Astrocyte (in vitro differentiated cells and primary cell): ENCODE data around the gene CMIP. TPM values are rescaled to one million over a fixed set of nuclear protein-coding genes. Genes with fewer than 3 reads are reported as not detected.
"Not testable (repeated sequence)": the region's sequence is repeated elsewhere in the genome, so short reads cannot be mapped to it uniquely, and the experiment has no call there.

Experiments
- DNase-seq: peaks from one replicate; pipeline ENCODE4 v3.0.0-alpha.2; 2010; ENCODE audit warnings: low read depth
- FAIRE-seq: peaks from 2 replicates; lab custom pipeline; 2011; peaks lifted over from hg19 to GRCh38; lab: Jason Lieb, UNC
- H2AFZ ChIP-seq: 2 replicates; pipeline ENCODE4 v1.6.0; 2012; ENCODE audit warnings: low read depth, low read length, inconsistent platforms
- H3K27ac ChIP-seq: 2 replicates; pipeline ENCODE4 v1.5.1; 2011; ENCODE audit warnings: low read depth, low read length, inconsistent platforms
- H3K27me3 ChIP-seq: 2 replicates; pipeline ENCODE4 v1.6.0; 2011; ENCODE audit warnings: low read length, inconsistent platforms; ENCODE audit not compliant: insufficient read depth
- H3K36me3 ChIP-seq: 2 replicates; pipeline ENCODE4 v1.5.1; 2011; ENCODE audit warnings: low read length, inconsistent platforms; ENCODE audit not compliant: insufficient read depth
- H3K4me1 ChIP-seq: 2 replicates; pipeline ENCODE4 v1.5.1; 2011; ENCODE audit warnings: low read length, inconsistent platforms; ENCODE audit not compliant: insufficient read depth
- H3K4me2 ChIP-seq: 2 replicates; pipeline ENCODE4 v1.6.0; 2012; ENCODE audit warnings: low read length, inconsistent platforms
- H3K4me3 ChIP-seq: 2 replicates; pipeline ENCODE4 v1.5.1; 2011; ENCODE audit warnings: low read depth, mild to moderate bottlenecking, low read length, inconsistent platforms; ENCODE audit not compliant: insufficient read depth
- H3K79me2 ChIP-seq: 2 replicates; pipeline ENCODE4 v1.6.0; 2012; ENCODE audit warnings: mild to moderate bottlenecking, low read length, inconsistent platforms; ENCODE audit not compliant: insufficient read depth
- H3K9ac ChIP-seq: 2 replicates; pipeline ENCODE4 v1.6.0; 2012; ENCODE audit warnings: mild to moderate bottlenecking, low read length, inconsistent platforms
- H3K9me3 ChIP-seq: 2 replicates; pipeline ENCODE4 v1.5.1; 2012; ENCODE audit warnings: low read depth, mild to moderate bottlenecking, low read length, inconsistent platforms; ENCODE audit not compliant: insufficient read depth
- H4K20me1 ChIP-seq: 2 replicates; pipeline ENCODE4 v1.6.0; 2012; ENCODE audit warnings: low read length, inconsistent platforms; ENCODE audit not compliant: insufficient read depth
- H3K27ac Mint-ChIP-seq: one replicate; pipeline ENCODE4 v1.8.0; 2021; ENCODE audit warnings: mild to moderate bottlenecking, mixed read lengths; ENCODE audit not compliant: unreplicated experiment
- H3K27me3 Mint-ChIP-seq: one replicate; pipeline ENCODE4 v1.8.0; 2021; ENCODE audit warnings: low read depth, mixed read lengths; ENCODE audit not compliant: unreplicated experiment
- H3K36me3 Mint-ChIP-seq: one replicate; pipeline ENCODE4 v1.8.0; 2021; ENCODE audit warnings: low read depth, mixed read lengths; ENCODE audit not compliant: unreplicated experiment
- H3K4me1 Mint-ChIP-seq: one replicate; pipeline ENCODE4 v1.8.0; 2021; ENCODE audit warnings: low read depth, mixed read lengths; ENCODE audit not compliant: unreplicated experiment
- H3K4me3 Mint-ChIP-seq: one replicate; pipeline ENCODE4 v1.8.0; 2021; ENCODE audit warnings: mild to moderate bottlenecking, moderate library complexity, mixed read lengths; ENCODE audit not compliant: unreplicated experiment
- H3K9me3 Mint-ChIP-seq: one replicate; pipeline ENCODE4 v1.8.0; 2021; ENCODE audit warnings: mild to moderate bottlenecking, mixed read lengths; ENCODE audit not compliant: unreplicated experiment
- EZH2 ChIP-seq: IDR thresholded peaks from 2 replicates; pipeline ENCODE4 v1.6.1; 2012; ENCODE audit warnings: mild to moderate bottlenecking, low read length, inconsistent platforms; ENCODE audit not compliant: insufficient read depth
- total RNA-seq: library from RNA; stranded (reverse); gene quantifications from 2 replicates; pipeline ENCODE4 v1.2.1, GENCODE V29; 2021
- TF ChIP-seq, protein P1 (sequence below): IDR thresholded peaks from 2 replicates; pipeline ENCODE4 v1.5.1; 2011; ENCODE audit warnings: low read depth, mild to moderate bottlenecking, inconsistent platforms, low read length, moderate library complexity; ENCODE audit not compliant: insufficient read depth

CMIP gene
- total RNA-seq, 1 donor from 2014 or later = 71.5 TPM

DNA sequence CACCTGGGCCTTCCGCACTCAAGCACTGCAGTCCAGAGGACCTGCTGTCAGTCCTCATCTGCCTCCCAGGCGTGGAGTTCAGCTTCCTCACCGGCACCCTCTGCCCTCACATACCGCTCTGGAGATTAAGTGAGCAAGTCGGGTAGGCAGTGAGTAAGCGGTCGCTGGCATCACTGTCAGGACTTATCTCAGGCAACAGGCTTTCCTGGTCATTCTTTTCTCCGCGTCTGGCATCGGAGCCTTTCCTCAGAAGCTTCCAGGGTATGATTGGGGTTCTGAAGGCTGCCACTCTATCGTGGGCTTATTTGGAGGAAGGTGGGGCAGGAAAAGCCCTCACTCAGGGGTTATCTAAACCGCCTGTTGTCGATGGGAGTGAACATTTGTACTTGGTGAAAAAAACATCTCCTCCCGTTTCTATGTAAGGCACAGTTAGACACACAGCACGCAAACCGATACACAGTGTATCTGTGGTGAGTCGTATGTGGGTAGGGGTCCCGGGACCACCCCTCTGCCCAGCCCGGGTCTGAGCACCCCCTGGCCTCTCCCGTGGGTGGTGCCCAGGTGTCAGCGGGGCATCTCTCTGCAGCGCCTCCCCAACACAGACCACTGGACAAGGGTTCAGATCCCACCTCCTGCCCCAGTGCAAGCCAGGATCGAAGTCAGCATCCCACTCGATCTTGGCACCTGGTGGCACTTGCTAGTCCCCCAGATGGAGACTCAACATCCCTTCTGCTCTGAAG is 242.0 kb downstream of the CMIP start:
- H3K9ac ChIP-seq = no peak overlapping the region
- no peaks in the 10 kb centered on the region for H3K9me3 ChIP-seq
- H3K4me2 ChIP-seq = no peak overlapping the region
- no peaks in the 10 kb centered on the region for H3K4me1 Mint-ChIP-seq
- DNase-seq (peak; percentile 25), FAIRE-seq (no peak)
- H3K4me3 Mint-ChIP-seq = no peak overlapping the region
- H3K4me1 ChIP-seq = no peaks in the 10 kb centered on the region
- H3K27ac ChIP-seq = no peak overlapping the region
- H3K27me3 ChIP-seq = no peaks in the 10 kb centered on the region
- TF ChIP-seq EZH2 = no peak
- TF ChIP-seq, protein P1, sequence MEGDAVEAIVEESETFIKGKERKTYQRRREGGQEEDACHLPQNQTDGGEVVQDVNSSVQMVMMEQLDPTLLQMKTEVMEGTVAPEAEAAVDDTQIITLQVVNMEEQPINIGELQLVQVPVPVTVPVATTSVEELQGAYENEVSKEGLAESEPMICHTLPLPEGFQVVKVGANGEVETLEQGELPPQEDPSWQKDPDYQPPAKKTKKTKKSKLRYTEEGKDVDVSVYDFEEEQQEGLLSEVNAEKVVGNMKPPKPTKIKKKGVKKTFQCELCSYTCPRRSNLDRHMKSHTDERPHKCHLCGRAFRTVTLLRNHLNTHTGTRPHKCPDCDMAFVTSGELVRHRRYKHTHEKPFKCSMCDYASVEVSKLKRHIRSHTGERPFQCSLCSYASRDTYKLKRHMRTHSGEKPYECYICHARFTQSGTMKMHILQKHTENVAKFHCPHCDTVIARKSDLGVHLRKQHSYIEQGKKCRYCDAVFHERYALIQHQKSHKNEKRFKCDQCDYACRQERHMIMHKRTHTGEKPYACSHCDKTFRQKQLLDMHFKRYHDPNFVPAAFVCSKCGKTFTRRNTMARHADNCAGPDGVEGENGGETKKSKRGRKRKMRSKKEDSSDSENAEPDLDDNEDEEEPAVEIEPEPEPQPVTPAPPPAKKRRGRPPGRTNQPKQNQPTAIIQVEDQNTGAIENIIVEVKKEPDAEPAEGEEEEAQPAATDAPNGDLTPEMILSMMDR = no peak
- H4K20me1 ChIP-seq = peaks cover 54% of the 10 kb centered on the region
- no peaks in the 10 kb centered on the region for H3K9me3 Mint-ChIP-seq
- no peaks in the 10 kb centered on the region for H3K27me3 Mint-ChIP-seq
- no peak overlapping the region for H3K27ac Mint-ChIP-seq
- H3K36me3 ChIP-seq = no peaks in the 10 kb centered on the region
- no peak overlapping the region for H3K4me3 ChIP-seq
- no peak overlapping the region for H2AFZ ChIP-seq
- peaks cover 8% of the 10 kb centered on the region for H3K36me3 Mint-ChIP-seq
- H3K79me2 ChIP-seq = peaks cover 14% of the 10 kb centered on the region

DNA sequence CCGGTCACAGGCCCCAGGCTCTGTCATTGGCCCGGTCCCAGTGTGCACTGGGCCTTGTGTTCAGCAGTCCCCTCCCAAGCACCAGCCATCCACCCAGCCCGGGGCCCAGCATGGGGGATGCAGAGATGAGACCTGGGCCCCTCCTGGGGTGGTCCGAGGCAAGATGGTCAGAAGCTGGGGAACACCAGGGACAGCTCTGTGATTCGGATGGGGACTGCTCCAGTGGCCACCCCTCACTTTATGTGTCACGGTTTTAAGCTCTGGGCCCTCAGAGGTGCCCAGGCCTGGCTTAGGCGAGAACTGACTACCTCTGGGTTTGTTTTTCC is 242.5 kb downstream of the CMIP start:
- Histone ChIP-seq H3K79me2 (peaks cover 16% of the 10 kb centered on the region), H3K4me3 (no peak overlapping the region), H3K4me2 (no peak overlapping the region), H3K4me1 (peaks cover 2% of the 10 kb centered on the region), H3K27ac (no peak overlapping the region), H3K36me3 (no peaks in the 10 kb centered on the region), H3K9me3 (no peaks in the 10 kb centered on the region), H4K20me1 (peaks cover 54% of the 10 kb centered on the region), H2AFZ (no peak overlapping the region), H3K27me3 (no peaks in the 10 kb centered on the region), H3K9ac (no peak overlapping the region)
- H3K9me3 Mint-ChIP-seq = no peaks in the 10 kb centered on the region
- no peak overlapping the region for H3K4me3 Mint-ChIP-seq
- no peak overlapping the region for H3K27ac Mint-ChIP-seq
- H3K27me3 Mint-ChIP-seq = no peaks in the 10 kb centered on the region
- DNase-seq (no peak), FAIRE-seq (no peak)
- H3K36me3 Mint-ChIP-seq = peaks cover 9% of the 10 kb centered on the region
- TF ChIP-seq, protein P1 = no peak
- TF ChIP-seq EZH2 = no peak
- no peaks in the 10 kb centered on the region for H3K4me1 Mint-ChIP-seq

DNA sequence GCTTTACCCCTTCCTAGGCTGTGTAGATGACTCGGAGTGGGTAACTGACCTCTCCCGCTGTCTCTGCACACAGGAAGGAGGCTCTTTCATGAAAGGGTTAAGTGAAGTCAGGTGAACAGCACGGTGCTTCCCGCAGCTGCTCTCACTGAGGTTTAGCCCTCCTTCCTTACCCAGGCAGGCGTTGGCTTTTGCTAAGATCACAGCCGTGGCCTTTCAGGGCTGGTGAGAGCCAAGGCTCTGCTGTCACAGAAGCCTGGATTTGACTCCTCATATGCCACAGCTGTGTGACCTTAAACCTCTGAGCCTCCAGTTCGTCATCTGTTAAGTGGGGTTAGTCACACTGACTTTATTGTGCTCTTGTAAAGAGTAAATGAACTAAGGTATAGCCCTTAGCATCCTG is 243.6 kb downstream of the CMIP start:
- Histone ChIP-seq H3K9me3 (no peaks in the 10 kb centered on the region), H3K4me3 (no peak overlapping the region), H3K27me3 (no peaks in the 10 kb centered on the region), H3K4me1 (peaks cover 12% of the 10 kb centered on the region), H3K9ac (no peak overlapping the region), H3K36me3 (no peaks in the 10 kb centered on the region), H4K20me1 (peaks cover 45% of the 10 kb centered on the region), H3K4me2 (no peak overlapping the region), H3K27ac (no peak overlapping the region), H3K79me2 (peaks cover 16% of the 10 kb centered on the region), H2AFZ (no peak overlapping the region)
- FAIRE-seq (no peak), DNase-seq (peak; percentile 46)
- Mint-ChIP-seq H3K27me3 (no peaks in the 10 kb centered on the region), H3K36me3 (peaks cover 17% of the 10 kb centered on the region), H3K27ac (no peak overlapping the region), H3K4me3 (no peak overlapping the region), H3K4me1 (no peaks in the 10 kb centered on the region), H3K9me3 (no peaks in the 10 kb centered on the region)
- TF ChIP-seq, protein P1 = no peak
- no peak for TF ChIP-seq EZH2

DNA sequence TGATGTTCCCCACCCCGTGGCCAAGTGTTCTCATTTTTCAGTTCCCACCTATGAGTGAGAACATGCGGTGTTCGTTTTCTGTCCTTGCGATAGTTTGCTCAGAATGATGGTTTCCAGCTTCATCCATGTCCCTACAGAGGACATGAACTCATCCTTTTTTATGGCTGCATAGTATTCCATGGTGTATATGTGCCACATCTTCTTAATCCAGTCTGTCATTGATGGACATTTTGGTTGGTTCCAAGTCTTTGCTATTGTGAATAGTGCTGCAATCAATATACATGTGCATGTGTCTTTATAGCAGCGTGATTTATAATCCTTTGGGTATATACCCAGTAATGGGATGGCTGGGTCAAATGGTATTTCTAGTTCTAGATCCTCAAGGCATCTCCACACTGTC is 244.2 kb downstream of the CMIP start:
- peaks cover 19% of the 10 kb centered on the region for H3K4me1 ChIP-seq
- peaks cover 43% of the 10 kb centered on the region for H4K20me1 ChIP-seq
- H3K27ac Mint-ChIP-seq, H3K27me3 ChIP-seq, H3K9me3 Mint-ChIP-seq, H3K9ac ChIP-seq, H3K9me3 ChIP-seq, H3K36me3 ChIP-seq, H3K27me3 Mint-ChIP-seq, H3K4me2 ChIP-seq, H3K4me3 Mint-ChIP-seq, DNase-seq, H3K27ac ChIP-seq, H3K4me3 ChIP-seq, H3K4me1 Mint-ChIP-seq, FAIRE-seq, H2AFZ ChIP-seq: not testable (repeated sequence)
- peaks cover 16% of the 10 kb centered on the region for H3K79me2 ChIP-seq
- H3K36me3 Mint-ChIP-seq = peaks cover 17% of the 10 kb centered on the region
